KOPT-K1 (cell line): ENCODE measurements around the gene PSAPL1.

Source experiments
- H3K27ac ChIP-seq: fragments of 200-600 bp; sonication (generic); 2 replicates; pipeline ENCODE4 v1.5.1; 2016; ENCODE audit warnings: antibody characterized with exemption, mild to moderate bottlenecking, low read depth, low read length; ENCODE audit not compliant: poor library complexity, severe bottlenecking
- H3K36me3 ChIP-seq: fragments of 200-600 bp; sonication (generic); 2 replicates; pipeline ENCODE4 v1.5.1; 2017; ENCODE audit warnings: antibody characterized with exemption, mild to moderate bottlenecking, low read length, moderate library complexity; ENCODE audit not compliant: insufficient read depth
- H3K9me3 ChIP-seq: fragments of 200-600 bp; sonication (generic); 2 replicates; pipeline ENCODE4 v1.5.1; 2017; ENCODE audit warnings: antibody characterized with exemption, low read length, mild to moderate bottlenecking; ENCODE audit not compliant: insufficient read depth, poor library complexity, severe bottlenecking

PSAPL1 gene

DNA sequence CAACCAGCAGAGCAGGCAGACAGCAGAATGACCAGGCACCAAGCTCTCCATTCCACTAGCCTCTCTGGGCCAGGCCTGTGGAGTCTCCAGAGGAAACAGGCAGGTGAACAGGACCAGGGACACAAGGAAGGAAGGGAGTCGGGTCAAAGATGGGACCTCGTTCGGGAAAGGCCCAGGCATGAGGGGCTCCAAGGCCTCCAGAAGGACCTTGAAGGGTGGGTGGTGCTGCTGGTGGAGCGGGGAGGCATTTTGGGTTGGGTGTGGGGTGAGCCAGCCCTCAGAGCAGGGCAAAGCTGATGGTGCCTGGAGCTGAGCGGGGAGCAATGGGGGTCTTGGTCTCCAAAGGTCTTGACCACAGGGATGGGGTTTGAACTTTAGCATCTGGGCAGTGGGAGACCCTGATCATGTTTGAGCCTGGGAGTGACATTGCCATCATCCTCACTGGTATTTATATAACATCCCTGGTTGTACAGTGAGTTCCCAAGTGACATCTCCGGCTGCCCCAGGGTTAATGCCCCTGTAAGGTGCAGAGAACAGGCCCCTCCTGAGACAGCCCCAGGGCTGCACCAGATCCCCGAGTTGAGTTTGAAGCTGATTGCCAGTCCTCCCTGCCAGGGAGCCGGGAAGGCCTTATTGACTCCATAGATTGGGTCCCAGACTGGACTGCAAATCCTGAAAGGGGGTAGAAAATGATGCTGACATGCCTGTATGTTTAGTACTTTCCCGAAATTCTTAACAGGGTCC is 52.7 kb downstream of the PSAPL1 start:
- Histone ChIP-seq H3K27ac (no peak overlapping the region), H3K36me3 (no peaks in the 10 kb centered on the region), H3K9me3 (peaks cover 15% of the 10 kb centered on the region)

DNA sequence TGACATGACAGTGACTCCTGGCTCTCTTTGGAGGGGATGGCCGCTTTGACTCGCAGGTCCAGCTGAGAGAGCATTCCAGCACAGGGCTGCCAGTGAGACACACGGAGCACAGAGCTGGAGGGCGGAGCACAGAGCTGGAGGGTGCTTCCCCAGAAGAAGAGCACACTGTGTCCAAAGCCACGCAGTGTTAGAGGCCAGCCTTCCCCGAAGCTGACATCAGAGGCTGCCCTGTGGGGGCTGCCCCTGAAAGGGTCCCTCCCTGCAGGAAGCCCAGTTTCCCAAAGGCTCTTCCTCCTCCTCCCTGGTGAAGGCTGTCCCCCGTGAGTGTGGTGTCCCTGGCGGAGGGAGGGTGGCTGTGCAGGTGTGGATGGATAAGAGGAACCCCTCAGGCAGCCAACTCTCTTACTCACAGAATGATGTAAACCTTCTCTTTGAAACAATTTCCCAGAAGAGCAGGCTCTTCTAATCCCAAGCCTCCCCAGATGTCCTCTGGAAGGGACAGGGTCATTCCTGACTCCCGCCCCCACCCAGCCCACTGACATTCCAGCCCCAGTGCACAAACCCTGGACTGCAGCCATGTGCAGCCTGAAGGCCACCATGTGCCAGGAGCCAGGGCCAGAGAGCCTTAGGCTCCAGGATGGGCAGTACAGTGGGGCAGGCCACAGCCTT is 53.4 kb downstream of the PSAPL1 start:
- H3K9me3 ChIP-seq, result peaks cover 15% of the 10 kb centered on the region
- no peak overlapping the region for H3K27ac ChIP-seq
- no peaks in the 10 kb centered on the region for H3K36me3 ChIP-seq
